GM12865 (cell line): ENCODE results near the gene IFITM1.

Experiments used
- DNase-seq: peaks from one replicate; pipeline ENCODE4 v3.0.0; 2010; ENCODE audit warnings: low read depth
- H3K4me3 ChIP-seq: 2 replicates; pipeline ENCODE4 v1.5.1; 2011; ENCODE audit warnings: mild to moderate bottlenecking, low read depth, low read length, control low read depth
- CTCF ChIP-seq: IDR thresholded peaks from 2 replicates; pipeline ENCODE4 v1.5.1; 2011; ENCODE audit warnings: low read length, control low read depth, low read depth, inconsistent platforms; ENCODE audit not compliant: insufficient read depth; ENCODE audit errors: missing control alignments

IFITM1 gene

DNA sequence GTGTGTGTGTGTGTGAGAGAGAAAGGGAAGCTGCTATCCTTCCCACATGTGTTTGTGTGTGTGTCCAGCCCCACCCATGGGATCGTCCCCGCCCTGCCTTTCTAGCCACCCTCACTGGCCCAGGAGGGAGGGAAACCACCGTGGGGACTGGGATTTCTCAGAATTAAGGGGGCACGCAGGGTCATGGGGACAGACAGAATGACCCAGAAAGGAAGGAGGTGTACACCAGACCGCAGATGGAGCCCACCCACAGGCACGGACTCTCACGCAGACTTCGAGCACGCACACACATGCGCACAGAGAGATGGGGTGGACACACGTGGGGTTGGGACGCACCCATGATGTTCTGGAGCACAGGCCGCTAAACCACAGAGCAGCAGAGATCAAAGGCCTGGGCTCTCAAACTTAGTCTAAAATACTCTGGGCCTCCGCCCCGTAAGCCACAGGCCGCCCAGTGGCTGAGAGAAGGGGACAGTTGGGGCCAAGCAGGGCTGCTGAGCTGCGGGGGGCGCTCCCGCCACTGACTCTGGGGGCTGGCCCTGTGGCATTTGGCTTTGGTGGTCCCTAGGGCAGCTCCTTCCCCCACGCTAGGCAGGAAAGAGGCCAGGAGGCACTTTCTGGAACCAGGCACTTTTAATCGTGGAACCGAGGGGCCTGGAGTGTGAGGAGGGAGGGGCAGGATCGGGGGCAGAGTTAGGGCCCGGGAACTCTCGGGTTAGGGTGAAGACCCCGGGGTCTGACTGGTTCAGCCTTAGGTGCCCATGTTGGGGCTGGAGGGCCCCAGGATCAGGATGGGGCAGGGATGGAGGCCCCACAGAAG is 16.0 kb upstream of the IFITM1 start:
- H3K4me3 ChIP-seq, result peak overlapping the region; percentile 3; the same call in 1 of the 2 replicates
- DNase-seq, result peak; percentile 91
- no peak for TF ChIP-seq CTCF

GRCh38 chr11:298406-299065 is 15.3 kb upstream of the IFITM1 start:
- no peak for DNase-seq
- no peak overlapping the region for H3K4me3 ChIP-seq
- no peak for TF ChIP-seq CTCF

DNA sequence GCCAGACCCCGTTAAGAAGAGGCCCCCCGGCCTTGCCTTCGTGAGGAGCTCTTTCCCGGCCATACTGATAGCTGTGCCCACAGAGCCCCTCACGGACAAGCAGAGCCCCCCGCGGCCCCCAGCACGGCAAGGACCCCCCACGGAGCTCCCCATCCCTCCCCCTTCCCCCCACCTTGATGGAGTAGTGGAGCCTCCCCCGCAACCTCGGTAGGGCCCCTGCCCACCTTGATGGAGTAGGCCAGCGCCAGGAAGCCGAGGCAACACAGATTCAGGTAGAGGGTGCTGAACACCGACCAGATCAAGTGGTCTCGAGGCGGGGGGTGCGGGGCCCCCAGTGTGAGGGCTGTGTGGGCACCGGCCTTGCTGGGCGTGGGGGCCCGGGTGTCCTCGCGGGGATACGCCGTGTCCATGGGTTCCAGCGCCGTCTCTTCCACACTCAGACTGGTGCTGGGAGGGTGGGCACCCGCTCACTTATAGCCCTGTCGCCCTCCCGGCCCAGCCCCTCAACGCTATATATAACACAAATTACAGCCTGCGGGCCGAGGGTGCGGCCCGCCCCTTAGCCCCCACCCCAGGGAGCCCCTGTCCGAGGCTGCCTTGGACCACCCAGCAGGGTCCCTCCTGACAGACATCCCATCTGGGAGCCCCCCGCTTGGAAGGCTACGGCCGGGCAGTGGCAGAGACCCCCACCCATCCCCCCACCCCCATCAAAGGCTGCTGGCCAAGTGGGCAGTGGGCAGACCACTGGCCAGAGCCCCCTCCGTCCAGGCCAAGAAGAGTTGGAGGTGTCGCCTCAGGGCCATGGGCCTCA is 14.6 kb upstream of the IFITM1 start, which contains the start of gene IFITM5:
Gene IFITM5 (minus strand): TSS at position 446 of the 811 bp plus-strand sequence. CDS start 36 bp downstream, at position 410.
- no peak within 1 kb of the TSS for H3K4me3 ChIP-seq
- no peak for TF ChIP-seq CTCF
- no peak for DNase-seq

DNA sequence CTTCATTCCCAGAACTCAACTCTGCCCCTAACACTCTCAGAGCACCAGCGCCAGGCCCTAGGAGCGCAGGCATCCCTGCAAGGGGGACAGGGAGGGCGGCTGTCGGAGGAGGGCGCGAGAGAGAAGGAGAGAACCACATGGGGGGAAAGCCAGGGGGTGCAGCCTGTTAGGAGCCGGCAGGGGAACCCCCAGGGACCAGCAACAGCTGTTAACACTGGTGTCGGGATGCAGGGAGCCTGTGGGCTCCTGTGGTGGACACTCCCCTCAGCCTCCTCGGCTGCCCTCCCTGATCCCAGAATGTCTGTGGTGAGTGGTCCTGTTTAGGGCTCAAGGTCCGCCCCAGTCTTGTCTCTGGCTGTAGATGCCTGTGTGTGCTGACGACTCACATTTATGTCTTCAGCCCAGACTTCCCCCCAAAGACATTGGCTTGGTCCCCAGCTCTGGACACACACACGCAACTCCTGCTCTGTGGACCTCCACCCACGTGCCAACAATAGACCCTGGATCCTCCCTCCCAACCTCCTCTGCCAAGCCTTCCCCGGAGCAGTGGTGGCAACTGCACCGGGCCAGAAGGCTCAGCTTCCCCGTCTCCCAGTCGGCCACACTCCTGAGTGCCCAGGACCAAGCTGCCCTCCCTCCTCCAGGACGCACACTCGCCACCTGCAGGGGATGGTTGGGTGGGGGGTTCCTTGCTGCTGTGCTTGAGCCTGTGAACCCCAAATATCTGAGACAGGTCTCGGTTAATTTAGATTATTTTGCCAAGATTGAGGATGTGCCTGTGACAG is 13.7 kb upstream of the IFITM1 start:
- no peak overlapping the region for H3K4me3 ChIP-seq
- no peak for DNase-seq
- TF ChIP-seq CTCF, result no peak

GRCh38 chr11:303363-303762 is 10.5 kb upstream of the IFITM1 start:
- TF ChIP-seq CTCF, result no peak
- DNase-seq, result peak; percentile 71
- no peak overlapping the region for H3K4me3 ChIP-seq

- TF ChIP-seq CTCF, result no peak
- DNase-seq, result no peak
- no peak overlapping the region for H3K4me3 ChIP-seq
Observed at GRCh38 chr11:304061-304506, 9.8 kb upstream of the IFITM1 start.
